ENCODE measurements around the gene BCCIP.

BCCIP gene

GRCh38 chr10:125782616-125783015, 40.7 kb upstream of the BCCIP start:
- Histone ChIP-seq H3K79me2 (ENCODE audit: control insufficient read depth, insufficient read depth, low read length, unreplicated experiment) (no peaks in the 10 kb centered on the region), H3K4me3 (ENCODE audit: low read depth, low read length) (no peak overlapping the region), H3K27me3 (ENCODE audit: insufficient read depth, low read length) (no peaks in the 10 kb centered on the region), H3K36me3 (ENCODE audit: insufficient read depth, low read length) (no peaks in the 10 kb centered on the region), H3K27ac (ENCODE audit: low read depth, low read length) (no peak overlapping the region), H3K4me1 (ENCODE audit: control insufficient read depth, insufficient read depth, low read length, unreplicated experiment) (no peaks in the 10 kb centered on the region), H2AFZ (ENCODE audit: low read length, unreplicated experiment) (no peak overlapping the region)

GRCh38 chr10:125783408-125783807, 39.9 kb upstream of the BCCIP start:
- Histone ChIP-seq H3K27ac (ENCODE audit: low read depth, low read length) (no peak overlapping the region), H3K27me3 (ENCODE audit: insufficient read depth, low read length) (no peaks in the 10 kb centered on the region), H3K36me3 (ENCODE audit: insufficient read depth, low read length) (no peaks in the 10 kb centered on the region), H3K4me1 (ENCODE audit: control insufficient read depth, insufficient read depth, low read length, unreplicated experiment) (no peaks in the 10 kb centered on the region), H3K79me2 (ENCODE audit: control insufficient read depth, insufficient read depth, low read length, unreplicated experiment) (no peaks in the 10 kb centered on the region), H3K4me3 (ENCODE audit: low read depth, low read length) (no peak overlapping the region), H2AFZ (ENCODE audit: low read length, unreplicated experiment) (no peak overlapping the region)

- Histone ChIP-seq H3K4me1 (ENCODE audit: control insufficient read depth, insufficient read depth, low read length, unreplicated experiment) (no peaks in the 10 kb centered on the region), H2AFZ (ENCODE audit: low read length, unreplicated experiment) (no peak overlapping the region), H3K4me3 (ENCODE audit: low read depth, low read length) (no peak overlapping the region), H3K27ac (ENCODE audit: low read depth, low read length) (no peak overlapping the region), H3K36me3 (ENCODE audit: insufficient read depth, low read length) (no peaks in the 10 kb centered on the region), H3K27me3 (ENCODE audit: insufficient read depth, low read length) (no peaks in the 10 kb centered on the region), H3K79me2 (ENCODE audit: control insufficient read depth, insufficient read depth, low read length, unreplicated experiment) (no peaks in the 10 kb centered on the region)
Measured at GRCh38 chr10:125783957-125784356, 39.4 kb upstream of the BCCIP start.

GRCh38 chr10:125785791-125786190, 37.6 kb upstream of the BCCIP start:
- no peak overlapping the region for H3K27ac ChIP-seq (ENCODE audit: low read depth, low read length)
- no peaks in the 10 kb centered on the region for H3K36me3 ChIP-seq (ENCODE audit: insufficient read depth, low read length)
- no peaks in the 10 kb centered on the region for H3K79me2 ChIP-seq (ENCODE audit: control insufficient read depth, insufficient read depth, low read length, unreplicated experiment)
- H2AFZ ChIP-seq (ENCODE audit: low read length, unreplicated experiment): no peak overlapping the region
- no peaks in the 10 kb centered on the region for H3K27me3 ChIP-seq (ENCODE audit: insufficient read depth, low read length)
- H3K4me3 ChIP-seq (ENCODE audit: low read depth, low read length): no peak overlapping the region
- no peaks in the 10 kb centered on the region for H3K4me1 ChIP-seq (ENCODE audit: control insufficient read depth, insufficient read depth, low read length, unreplicated experiment)

- H2AFZ ChIP-seq (ENCODE audit: low read length, unreplicated experiment): no peak overlapping the region
- H3K36me3 ChIP-seq (ENCODE audit: insufficient read depth, low read length): no peaks in the 10 kb centered on the region
- no peaks in the 10 kb centered on the region for H3K4me1 ChIP-seq (ENCODE audit: control insufficient read depth, insufficient read depth, low read length, unreplicated experiment)
- no peak overlapping the region for H3K4me3 ChIP-seq (ENCODE audit: low read depth, low read length)
- no peaks in the 10 kb centered on the region for H3K79me2 ChIP-seq (ENCODE audit: control insufficient read depth, insufficient read depth, low read length, unreplicated experiment)
- no peaks in the 10 kb centered on the region for H3K27me3 ChIP-seq (ENCODE audit: insufficient read depth, low read length)
- no peak overlapping the region for H3K27ac ChIP-seq (ENCODE audit: low read depth, low read length)
Measured at GRCh38 chr10:125788156-125789034, 35.0 kb upstream of the BCCIP start.

GRCh38 chr10:125792342-125793300, 30.7 kb upstream of the BCCIP start:
- no peak overlapping the region for H3K27ac ChIP-seq (ENCODE audit: low read depth, low read length)
- H3K4me3 ChIP-seq (ENCODE audit: low read depth, low read length): no peak overlapping the region
- no peaks in the 10 kb centered on the region for H3K27me3 ChIP-seq (ENCODE audit: insufficient read depth, low read length)
- no peak overlapping the region for H2AFZ ChIP-seq (ENCODE audit: low read length, unreplicated experiment)
- H3K79me2 ChIP-seq (ENCODE audit: control insufficient read depth, insufficient read depth, low read length, unreplicated experiment): no peaks in the 10 kb centered on the region
- no peaks in the 10 kb centered on the region for H3K4me1 ChIP-seq (ENCODE audit: control insufficient read depth, insufficient read depth, low read length, unreplicated experiment)
- no peaks in the 10 kb centered on the region for H3K36me3 ChIP-seq (ENCODE audit: insufficient read depth, low read length)

GRCh38 chr10:125795128-125795527, 28.2 kb upstream of the BCCIP start:
- Histone ChIP-seq H3K79me2 (ENCODE audit: control insufficient read depth, insufficient read depth, low read length, unreplicated experiment) (no peaks in the 10 kb centered on the region), H2AFZ (ENCODE audit: low read length, unreplicated experiment) (no peak overlapping the region), H3K4me3 (ENCODE audit: low read depth, low read length) (no peak overlapping the region), H3K27ac (ENCODE audit: low read depth, low read length) (no peak overlapping the region), H3K4me1 (ENCODE audit: control insufficient read depth, insufficient read depth, low read length, unreplicated experiment) (no peaks in the 10 kb centered on the region), H3K27me3 (ENCODE audit: insufficient read depth, low read length) (no peaks in the 10 kb centered on the region), H3K36me3 (ENCODE audit: insufficient read depth, low read length) (no peaks in the 10 kb centered on the region)

- Histone ChIP-seq H3K79me2 (ENCODE audit: control insufficient read depth, insufficient read depth, low read length, unreplicated experiment) (no peaks in the 10 kb centered on the region), H2AFZ (ENCODE audit: low read length, unreplicated experiment) (no peak overlapping the region), H3K27ac (ENCODE audit: low read depth, low read length) (no peak overlapping the region), H3K27me3 (ENCODE audit: insufficient read depth, low read length) (no peaks in the 10 kb centered on the region), H3K36me3 (ENCODE audit: insufficient read depth, low read length) (no peaks in the 10 kb centered on the region), H3K4me3 (ENCODE audit: low read depth, low read length) (no peak overlapping the region), H3K4me1 (ENCODE audit: control insufficient read depth, insufficient read depth, low read length, unreplicated experiment) (no peaks in the 10 kb centered on the region)
Measured at GRCh38 chr10:125795637-125796190, 27.6 kb upstream of the BCCIP start.

GRCh38 chr10:125797424-125797823, 25.9 kb upstream of the BCCIP start:
- Histone ChIP-seq H2AFZ (ENCODE audit: low read length, unreplicated experiment) (no peak overlapping the region), H3K36me3 (ENCODE audit: insufficient read depth, low read length) (0 out of 2 replicates have a peak, but pooled peaks cover 6% of the 10 kb centered on the region), H3K4me1 (ENCODE audit: control insufficient read depth, insufficient read depth, low read length, unreplicated experiment) (no peaks in the 10 kb centered on the region), H3K27me3 (ENCODE audit: insufficient read depth, low read length) (no peaks in the 10 kb centered on the region), H3K27ac (ENCODE audit: low read depth, low read length) (no peak overlapping the region), H3K4me3 (ENCODE audit: low read depth, low read length) (no peak overlapping the region), H3K79me2 (ENCODE audit: control insufficient read depth, insufficient read depth, low read length, unreplicated experiment) (no peaks in the 10 kb centered on the region)

GRCh38 chr10:125797994-125798662, 25.2 kb upstream of the BCCIP start:
- H3K4me1 ChIP-seq (ENCODE audit: control insufficient read depth, insufficient read depth, low read length, unreplicated experiment): no peaks in the 10 kb centered on the region
- 0 out of 2 replicates have a peak, but pooled peaks cover 6% of the 10 kb centered on the region for H3K36me3 ChIP-seq (ENCODE audit: insufficient read depth, low read length)

More at GRCh38 chr10:125797994-125798662, 25.2 kb upstream of the BCCIP start:
- Histone ChIP-seq H2AFZ (ENCODE audit: low read length, unreplicated experiment) (no peak overlapping the region), H3K27ac (ENCODE audit: low read depth, low read length) (no peak overlapping the region), H3K27me3 (ENCODE audit: insufficient read depth, low read length) (no peaks in the 10 kb centered on the region), H3K4me3 (ENCODE audit: low read depth, low read length) (no peak overlapping the region), H3K79me2 (ENCODE audit: control insufficient read depth, insufficient read depth, low read length, unreplicated experiment) (no peaks in the 10 kb centered on the region)

Measured in ACC112 (cell line).